ENCODE results near the gene CDH4.

Gene CDH4

GRCh38 chr20:61361501-61361900, 109.4 kb downstream of the CDH4 start:
- DNase-seq, result no peak

GRCh38 chr20:61364147-61364546, 112.1 kb downstream of the CDH4 start:
- DNase-seq, result no peak

GRCh38 chr20:61366914-61367313, 114.9 kb downstream of the CDH4 start:
- DNase-seq, result no peak

- DNase-seq, result no peak
Measured at GRCh38 chr20:61369731-61370520, 117.9 kb downstream of the CDH4 start.

GRCh38 chr20:61370841-61371303, 118.8 kb downstream of the CDH4 start:
- DNase-seq, result no peak

- DNase-seq, result no peak
Measured at GRCh38 chr20:61371501-61372136, 119.6 kb downstream of the CDH4 start.

- no peak for DNase-seq
Measured at GRCh38 chr20:61372137-61373054, 120.3 kb downstream of the CDH4 start.

GRCh38 chr20:61373055-61373399, 121.0 kb downstream of the CDH4 start:
- DNase-seq, result no peak

- DNase-seq, result no peak
Measured at GRCh38 chr20:61373956-61374545, 122.0 kb downstream of the CDH4 start.

- no peak for DNase-seq
Measured at GRCh38 chr20:61376541-61377240, 124.6 kb downstream of the CDH4 start.

- no peak for DNase-seq
Measured at GRCh38 chr20:61378694-61379355, 126.8 kb downstream of the CDH4 start.

- no peak for DNase-seq
Measured at GRCh38 chr20:61379898-61380544, 128.0 kb downstream of the CDH4 start.

GRCh38 chr20:61380545-61380915, 128.5 kb downstream of the CDH4 start:
- no peak for DNase-seq

GRCh38 chr20:61382194-61382593, 130.1 kb downstream of the CDH4 start:
- DNase-seq, result no peak

GRCh38 chr20:61385296-61385695, 133.2 kb downstream of the CDH4 start:
- DNase-seq, result no peak

- no peak for DNase-seq
Measured at GRCh38 chr20:61385731-61386130, 133.7 kb downstream of the CDH4 start.

- DNase-seq, result no peak
Measured at GRCh38 chr20:61387204-61387953, 135.3 kb downstream of the CDH4 start.

GRCh38 chr20:61387954-61388348, 135.9 kb downstream of the CDH4 start:
- DNase-seq, result no peak

GRCh38 chr20:61389077-61389476, 137.0 kb downstream of the CDH4 start:
- DNase-seq, result no peak

- DNase-seq, result no peak
Measured at GRCh38 chr20:61391185-61391584, 139.1 kb downstream of the CDH4 start.
